ENCODE results near the gene KRTAP10-10.

DNA sequence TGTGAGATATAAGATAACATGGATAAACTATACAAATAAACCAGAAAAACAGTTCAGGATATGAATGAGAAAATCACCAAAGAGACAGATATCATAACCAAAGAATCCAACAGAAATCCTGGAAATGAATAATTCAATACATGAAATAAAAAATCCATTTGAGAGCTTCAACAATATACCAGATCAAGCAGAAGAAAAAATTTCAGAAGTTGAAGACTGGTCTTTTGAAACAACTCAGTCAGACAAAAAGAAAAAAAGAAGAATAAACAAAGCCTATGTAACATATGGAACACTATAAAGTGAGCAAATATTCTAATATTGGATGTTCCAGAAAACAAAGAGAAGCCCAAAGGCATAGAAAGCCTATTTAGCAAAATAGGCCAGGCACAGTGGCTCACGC, 34.8 kb downstream of the KRTAP10-10 start:
- TF ChIP-seq, protein P1, sequence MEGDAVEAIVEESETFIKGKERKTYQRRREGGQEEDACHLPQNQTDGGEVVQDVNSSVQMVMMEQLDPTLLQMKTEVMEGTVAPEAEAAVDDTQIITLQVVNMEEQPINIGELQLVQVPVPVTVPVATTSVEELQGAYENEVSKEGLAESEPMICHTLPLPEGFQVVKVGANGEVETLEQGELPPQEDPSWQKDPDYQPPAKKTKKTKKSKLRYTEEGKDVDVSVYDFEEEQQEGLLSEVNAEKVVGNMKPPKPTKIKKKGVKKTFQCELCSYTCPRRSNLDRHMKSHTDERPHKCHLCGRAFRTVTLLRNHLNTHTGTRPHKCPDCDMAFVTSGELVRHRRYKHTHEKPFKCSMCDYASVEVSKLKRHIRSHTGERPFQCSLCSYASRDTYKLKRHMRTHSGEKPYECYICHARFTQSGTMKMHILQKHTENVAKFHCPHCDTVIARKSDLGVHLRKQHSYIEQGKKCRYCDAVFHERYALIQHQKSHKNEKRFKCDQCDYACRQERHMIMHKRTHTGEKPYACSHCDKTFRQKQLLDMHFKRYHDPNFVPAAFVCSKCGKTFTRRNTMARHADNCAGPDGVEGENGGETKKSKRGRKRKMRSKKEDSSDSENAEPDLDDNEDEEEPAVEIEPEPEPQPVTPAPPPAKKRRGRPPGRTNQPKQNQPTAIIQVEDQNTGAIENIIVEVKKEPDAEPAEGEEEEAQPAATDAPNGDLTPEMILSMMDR (IDR thresholded peaks at IDR 0.05), result no peak
- TF ChIP-seq EP300 (IDR thresholded peaks at IDR 0.05) (no peak), POLR2A (IDR thresholded peaks at IDR 0.05) (no peak), POLR2AphosphoS5 (IDR thresholded peaks at IDR 0.05) (no peak)
